Glutamatergic neuron (in vitro differentiated cells): Measurements from ENCODE around the gene HYCC2. TPM values are rescaled to one million over a fixed set of nuclear protein-coding genes. Genes with fewer than 3 reads are reported as not detected.

Experiments
- DNase-seq: peaks from one replicate; pipeline ENCODE4 v3.0.0; 2022
- H3K27ac Mint-ChIP-seq: one replicate; pipeline ENCODE4 v1.8.0; 2020; ENCODE audit warnings: mild to moderate bottlenecking, mixed read lengths, inconsistent platforms; ENCODE audit not compliant: unreplicated experiment
- H3K27me3 Mint-ChIP-seq: one replicate; pipeline ENCODE4 v1.8.0; 2020; ENCODE audit warnings: mild to moderate bottlenecking, moderate library complexity, mixed read lengths, inconsistent platforms; ENCODE audit not compliant: unreplicated experiment
- H3K36me3 Mint-ChIP-seq: one replicate; pipeline ENCODE4 v1.8.0; 2020; ENCODE audit warnings: mild to moderate bottlenecking, mixed read lengths, inconsistent platforms; ENCODE audit not compliant: unreplicated experiment
- H3K4me1 Mint-ChIP-seq: one replicate; pipeline ENCODE4 v1.8.0; 2020; ENCODE audit warnings: mild to moderate bottlenecking, low read depth, mixed read lengths, inconsistent platforms; ENCODE audit not compliant: unreplicated experiment
- H3K4me3 Mint-ChIP-seq: one replicate; pipeline ENCODE4 v1.8.0; 2020; ENCODE audit warnings: mild to moderate bottlenecking, mixed read lengths, inconsistent platforms; ENCODE audit not compliant: unreplicated experiment
- H3K9me3 Mint-ChIP-seq: one replicate; pipeline ENCODE4 v1.8.0; 2020; ENCODE audit warnings: mild to moderate bottlenecking, moderate library complexity, mixed read lengths, inconsistent platforms; ENCODE audit not compliant: unreplicated experiment
- total RNA-seq: library from RNA; stranded (reverse); fragmentation: NEBNext Ultra II Directional; extraction: Animal tissue kit (Norgen Biotek cat#: 25700); gene quantifications from one replicate; pipeline ENCODE4 v1.2.1, GENCODE V29; 2021; ENCODE audit not compliant: unreplicated experiment
- TF ChIP-seq, protein P1 (sequence below): fragments of 200-600 bp; sonication (generic); IDR thresholded peaks from one replicate; pipeline ENCODE4 v1.5.0; 2021; ENCODE audit not compliant: partially characterized antibody, unreplicated experiment

The HYCC2 gene
- total RNA-seq, 1 donor from 2014 or later: 32.8 TPM

DNA sequence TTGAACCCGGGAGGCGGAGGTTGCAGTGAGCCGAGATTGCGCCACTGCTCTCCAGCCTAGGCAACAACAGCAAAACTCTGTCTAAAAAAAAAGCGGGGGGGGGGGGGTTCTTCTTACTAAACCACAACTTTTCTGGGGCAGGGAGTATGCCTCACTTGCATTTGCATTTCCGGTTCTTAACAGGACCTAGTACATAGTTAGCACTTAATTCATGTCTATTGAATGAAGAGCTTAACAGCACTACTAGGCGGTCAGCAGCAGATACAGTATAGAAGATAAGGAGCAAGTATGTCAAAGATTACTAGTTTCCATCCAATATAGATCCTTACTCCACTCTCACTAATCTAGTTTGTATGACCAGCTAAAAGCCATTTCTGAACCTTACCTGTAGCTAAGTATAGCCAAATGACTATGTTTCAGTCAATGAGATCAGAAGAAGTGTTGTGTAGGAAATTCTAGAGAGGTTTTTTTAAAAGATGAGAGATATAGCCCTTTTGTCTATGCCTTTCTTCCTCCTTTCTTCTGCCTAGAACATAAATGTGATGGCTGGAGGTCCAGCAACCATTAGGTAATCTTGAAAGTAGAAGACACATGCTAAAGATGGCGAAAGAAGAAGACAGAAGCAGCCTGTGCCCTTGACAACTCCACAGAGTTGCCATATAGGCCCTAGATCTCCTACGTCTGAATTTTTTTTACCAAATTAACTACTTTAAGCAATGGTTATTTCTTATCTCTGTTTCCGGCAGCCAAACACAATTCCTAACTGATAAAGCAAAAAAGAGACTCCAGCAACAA lies 11.3 kb downstream of the HYCC2 start:
- Mint-ChIP-seq H3K4me3 (no peak overlapping the region), H3K36me3 (no peaks in the 10 kb centered on the region), H3K4me1 (peaks cover 1% of the 10 kb centered on the region), H3K27me3 (no peaks in the 10 kb centered on the region), H3K27ac (no peak overlapping the region), H3K9me3 (no peaks in the 10 kb centered on the region)
- DNase-seq: no peak
- TF ChIP-seq, protein P1, sequence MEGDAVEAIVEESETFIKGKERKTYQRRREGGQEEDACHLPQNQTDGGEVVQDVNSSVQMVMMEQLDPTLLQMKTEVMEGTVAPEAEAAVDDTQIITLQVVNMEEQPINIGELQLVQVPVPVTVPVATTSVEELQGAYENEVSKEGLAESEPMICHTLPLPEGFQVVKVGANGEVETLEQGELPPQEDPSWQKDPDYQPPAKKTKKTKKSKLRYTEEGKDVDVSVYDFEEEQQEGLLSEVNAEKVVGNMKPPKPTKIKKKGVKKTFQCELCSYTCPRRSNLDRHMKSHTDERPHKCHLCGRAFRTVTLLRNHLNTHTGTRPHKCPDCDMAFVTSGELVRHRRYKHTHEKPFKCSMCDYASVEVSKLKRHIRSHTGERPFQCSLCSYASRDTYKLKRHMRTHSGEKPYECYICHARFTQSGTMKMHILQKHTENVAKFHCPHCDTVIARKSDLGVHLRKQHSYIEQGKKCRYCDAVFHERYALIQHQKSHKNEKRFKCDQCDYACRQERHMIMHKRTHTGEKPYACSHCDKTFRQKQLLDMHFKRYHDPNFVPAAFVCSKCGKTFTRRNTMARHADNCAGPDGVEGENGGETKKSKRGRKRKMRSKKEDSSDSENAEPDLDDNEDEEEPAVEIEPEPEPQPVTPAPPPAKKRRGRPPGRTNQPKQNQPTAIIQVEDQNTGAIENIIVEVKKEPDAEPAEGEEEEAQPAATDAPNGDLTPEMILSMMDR: no peak

- Mint-ChIP-seq H3K9me3 (no peaks in the 10 kb centered on the region), H3K4me1 (peaks cover 1% of the 10 kb centered on the region), H3K4me3 (no peak overlapping the region), H3K36me3 (no peaks in the 10 kb centered on the region), H3K27me3 (no peaks in the 10 kb centered on the region), H3K27ac (no peak overlapping the region)
- TF ChIP-seq, protein P1: no peak
- DNase-seq: no peak
These were observed 12.6 kb downstream of the HYCC2 start for GRCh38 chr2:201058914-201059313.

- no peaks in the 10 kb centered on the region for H3K9me3 Mint-ChIP-seq
- no peak for DNase-seq
- H3K27me3 Mint-ChIP-seq: no peaks in the 10 kb centered on the region
- H3K4me3 Mint-ChIP-seq: no peak overlapping the region
- H3K36me3 Mint-ChIP-seq: no peaks in the 10 kb centered on the region
- no peak overlapping the region for H3K27ac Mint-ChIP-seq
- TF ChIP-seq, protein P1: no peak
- H3K4me1 Mint-ChIP-seq: peaks cover 1% of the 10 kb centered on the region
These were observed 13.7 kb downstream of the HYCC2 start for GRCh38 chr2:201057715-201058248.

DNA sequence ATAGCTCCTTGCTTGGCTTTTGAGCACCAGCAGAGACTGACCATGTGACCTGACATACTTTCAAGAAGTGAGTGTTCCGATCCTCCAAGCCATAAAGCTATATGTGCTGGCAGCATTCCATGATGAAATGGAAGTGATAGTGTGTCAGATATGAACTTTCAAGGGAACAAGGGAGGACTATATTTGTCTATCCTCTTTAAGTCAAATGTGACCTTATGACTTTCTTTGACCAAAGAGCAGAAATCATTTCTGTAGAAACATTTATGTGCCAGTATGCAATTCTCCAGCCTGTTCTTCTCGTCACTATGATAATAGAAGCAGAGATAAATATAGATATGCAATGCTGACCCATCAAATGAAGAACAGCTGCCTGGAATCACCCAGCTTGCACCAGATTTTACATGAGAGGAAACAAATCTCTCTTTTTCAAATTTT lies 14.4 kb downstream of the HYCC2 start:
- Mint-ChIP-seq H3K4me3 (no peak overlapping the region), H3K36me3 (no peaks in the 10 kb centered on the region), H3K27ac (no peak overlapping the region), H3K4me1 (peaks cover 1% of the 10 kb centered on the region), H3K27me3 (no peaks in the 10 kb centered on the region), H3K9me3 (no peaks in the 10 kb centered on the region)
- DNase-seq: no peak
- TF ChIP-seq, protein P1: no peak

DNA sequence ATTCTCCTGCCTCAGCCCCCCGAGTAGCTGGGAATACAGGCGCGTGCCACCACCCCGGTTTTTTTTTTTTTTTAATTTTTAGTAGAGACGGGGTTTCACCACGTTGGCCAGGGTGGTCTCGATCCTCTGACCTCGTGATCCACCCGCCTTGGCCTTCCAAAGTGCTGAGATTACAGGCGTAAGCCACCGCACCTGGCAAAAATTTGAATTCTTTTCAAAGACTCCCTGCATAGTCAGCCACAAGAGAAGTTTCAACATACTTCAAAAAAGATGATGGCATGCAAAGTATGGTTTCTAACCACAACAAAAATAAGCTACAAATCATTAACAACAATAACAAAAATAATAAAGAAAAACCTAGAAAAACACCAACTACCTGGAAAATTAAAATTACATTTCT lies 22.0 kb downstream of the HYCC2 start:
- H3K36me3 Mint-ChIP-seq: no peaks in the 10 kb centered on the region
- no peak overlapping the region for H3K27ac Mint-ChIP-seq
- H3K4me1 Mint-ChIP-seq: no peaks in the 10 kb centered on the region
- H3K9me3 Mint-ChIP-seq: peaks cover 1% of the 10 kb centered on the region
- DNase-seq: no peak
- no peaks in the 10 kb centered on the region for H3K27me3 Mint-ChIP-seq
- H3K4me3 Mint-ChIP-seq: no peak overlapping the region
- TF ChIP-seq, protein P1: no peak
